Testis (tissue), 2 donors: ENCODE measurements around the gene CCDC57.

Experiments
- POLR2A ChIP-seq: fragments of 450-650 bp; IDR thresholded peaks from one replicate; pipeline ENCODE4 v1.6.1; 2017; ENCODE audit warnings: antibody characterized with exemption, mild to moderate bottlenecking, moderate library complexity
- TF ChIP-seq, protein P1 (sequence below), 3 experiments: fragments of 450-650 bp in 2 of 3; fragments of 200-600 bp in 1 of 3; sonication (generic) in 1 of 3; IDR thresholded peaks; one replicate each; pipeline ENCODE4 v1.5.1; 2016 to 2019; ENCODE audit warnings: antibody characterized with exemption in 3 of 3, mild to moderate bottlenecking in 2 of 3, moderate library complexity in 1 of 3

DNA sequence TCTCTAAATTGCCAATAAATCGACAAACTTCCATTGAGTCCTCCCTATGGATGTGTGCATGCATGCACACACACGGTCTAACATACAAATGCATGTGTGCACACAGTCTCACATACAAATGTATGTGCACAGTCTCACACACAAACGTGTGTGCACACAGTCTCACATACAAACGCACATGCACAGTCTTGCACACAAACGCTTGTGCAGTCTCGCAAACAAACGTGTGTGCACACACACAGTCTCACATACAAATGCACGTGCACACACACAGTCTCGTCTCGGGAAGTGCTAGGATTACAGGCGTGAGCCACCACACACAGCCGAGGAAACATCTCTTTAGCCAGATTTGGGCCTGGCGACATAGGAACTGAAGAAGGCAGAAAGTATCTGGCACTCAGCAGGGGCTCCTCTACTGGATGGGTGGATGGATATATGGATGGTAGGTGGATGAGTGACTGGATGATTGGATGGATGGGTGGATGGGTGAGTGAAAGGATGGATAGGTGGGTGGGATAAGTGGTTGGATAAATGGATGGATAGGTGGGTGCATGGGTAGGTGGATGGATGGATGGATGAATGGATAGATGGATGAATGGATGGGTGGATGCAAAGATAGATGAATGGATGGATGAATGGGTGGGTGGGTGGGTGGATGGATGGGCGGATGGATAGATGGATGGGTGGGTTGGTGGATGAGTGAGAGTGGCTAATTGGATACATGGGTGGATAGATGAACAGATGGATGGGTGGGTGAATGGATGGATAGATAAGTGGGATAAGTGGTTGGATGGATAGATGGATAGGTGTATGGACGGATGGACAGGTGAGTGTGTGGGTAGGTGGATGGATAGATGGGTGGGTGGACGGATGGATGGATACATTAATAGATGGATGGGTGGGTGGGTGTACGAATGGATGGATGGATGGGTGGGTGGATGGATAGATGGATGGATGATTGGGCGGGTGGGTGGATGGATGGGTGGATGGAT lies 65.7 kb downstream of the CCDC57 start:
- TF ChIP-seq, protein P1, sequence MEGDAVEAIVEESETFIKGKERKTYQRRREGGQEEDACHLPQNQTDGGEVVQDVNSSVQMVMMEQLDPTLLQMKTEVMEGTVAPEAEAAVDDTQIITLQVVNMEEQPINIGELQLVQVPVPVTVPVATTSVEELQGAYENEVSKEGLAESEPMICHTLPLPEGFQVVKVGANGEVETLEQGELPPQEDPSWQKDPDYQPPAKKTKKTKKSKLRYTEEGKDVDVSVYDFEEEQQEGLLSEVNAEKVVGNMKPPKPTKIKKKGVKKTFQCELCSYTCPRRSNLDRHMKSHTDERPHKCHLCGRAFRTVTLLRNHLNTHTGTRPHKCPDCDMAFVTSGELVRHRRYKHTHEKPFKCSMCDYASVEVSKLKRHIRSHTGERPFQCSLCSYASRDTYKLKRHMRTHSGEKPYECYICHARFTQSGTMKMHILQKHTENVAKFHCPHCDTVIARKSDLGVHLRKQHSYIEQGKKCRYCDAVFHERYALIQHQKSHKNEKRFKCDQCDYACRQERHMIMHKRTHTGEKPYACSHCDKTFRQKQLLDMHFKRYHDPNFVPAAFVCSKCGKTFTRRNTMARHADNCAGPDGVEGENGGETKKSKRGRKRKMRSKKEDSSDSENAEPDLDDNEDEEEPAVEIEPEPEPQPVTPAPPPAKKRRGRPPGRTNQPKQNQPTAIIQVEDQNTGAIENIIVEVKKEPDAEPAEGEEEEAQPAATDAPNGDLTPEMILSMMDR (IDR thresholded peaks at IDR 0.05): no peak
- no peak for TF ChIP-seq POLR2A
